GM21529 (cell line): ENCODE measurements around the gene CNTNAP2.

Experiments used
- ATAC-seq: cut with Tn5 transposase; IDR thresholded peaks from one replicate; pipeline ENCODE4 v1.9.1; 2021; ENCODE audit not compliant: unreplicated experiment

CNTNAP2 gene

GRCh38 chr7:147436718-147437117 is 1320.1 kb downstream of the CNTNAP2 start:
- ATAC-seq, result no peak

DNA sequence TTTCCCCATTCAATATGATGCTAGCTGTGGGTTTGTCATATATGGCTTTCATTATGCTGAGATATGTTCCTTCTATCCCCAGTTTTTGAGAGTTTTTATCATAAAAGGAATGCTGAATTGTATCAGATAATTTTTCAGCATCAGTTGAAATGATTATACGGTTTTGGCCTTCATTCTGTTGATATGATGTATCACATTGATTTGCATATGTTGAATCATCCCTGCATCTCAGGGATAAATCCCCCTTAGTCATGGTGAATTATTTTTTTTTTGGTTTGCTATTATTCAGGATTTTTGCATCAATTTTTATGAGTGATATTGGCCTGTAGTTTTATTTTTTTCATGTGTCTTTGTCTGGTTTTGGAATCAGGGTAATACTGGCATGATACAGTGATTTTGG is 1321.6 kb downstream of the CNTNAP2 start:
- ATAC-seq, result no peak

- no peak for ATAC-seq
These were observed 1327.3 kb downstream of the CNTNAP2 start for GRCh38 chr7:147443942-147444341.

DNA sequence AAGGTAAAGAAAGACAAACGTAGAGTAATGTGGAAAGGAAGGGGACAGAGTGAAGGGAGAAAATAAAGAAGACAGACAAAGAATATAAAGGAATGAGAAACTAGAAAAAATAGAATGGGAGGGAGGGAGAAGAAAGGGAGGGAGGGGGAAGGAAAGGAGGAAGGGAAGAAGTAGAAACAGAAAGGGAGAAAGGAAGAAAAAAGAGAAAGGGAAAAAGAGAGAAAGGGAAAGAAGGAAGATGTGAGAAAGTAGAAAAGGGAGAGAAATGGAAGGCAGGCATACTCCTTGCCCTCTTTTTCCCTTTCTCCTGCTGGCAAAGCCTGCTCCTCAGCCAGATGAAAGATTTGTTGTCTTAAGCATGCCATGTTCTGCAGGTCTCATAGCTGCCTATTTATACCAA is 1336.2 kb downstream of the CNTNAP2 start:
- ATAC-seq, result no peak

DNA sequence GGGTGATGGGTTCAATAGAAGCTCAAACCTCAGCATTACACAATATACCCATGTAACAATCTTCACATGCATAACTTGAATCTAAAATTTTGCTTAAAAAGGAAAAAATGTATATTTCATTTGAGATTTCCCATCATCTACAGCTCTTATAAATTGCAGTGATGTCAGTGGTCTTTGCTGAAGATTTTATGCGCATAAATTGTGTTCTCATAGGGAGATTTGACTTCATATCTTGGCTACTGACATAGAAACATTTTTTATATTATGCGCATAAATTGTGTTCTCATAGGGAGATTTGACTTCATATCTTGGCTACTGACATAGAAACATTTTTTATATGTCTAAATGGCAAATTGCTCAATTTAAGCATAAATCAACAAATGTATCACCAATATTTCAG is 1348.6 kb downstream of the CNTNAP2 start:
- ATAC-seq, result no peak

GRCh38 chr7:147472556-147472955 is 1356.0 kb downstream of the CNTNAP2 start:
- no peak for ATAC-seq

DNA sequence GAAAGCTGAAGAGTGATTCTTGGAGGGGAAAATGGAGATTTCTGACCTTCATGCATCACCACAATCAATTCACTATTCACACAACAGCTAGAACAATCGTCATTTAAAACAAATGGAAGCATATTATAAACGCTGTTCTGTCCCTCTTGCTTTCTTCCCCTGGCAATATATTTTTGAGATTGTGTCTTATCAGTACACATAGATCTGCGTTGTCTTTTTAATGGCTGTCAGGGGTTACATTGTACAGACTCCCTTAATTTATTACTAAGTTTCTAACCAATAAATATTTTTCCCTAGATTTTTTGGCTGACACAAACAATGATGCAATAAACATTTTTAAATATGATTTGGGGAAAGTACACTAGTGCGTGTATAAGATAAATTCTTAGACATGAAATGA is 1358.3 kb downstream of the CNTNAP2 start:
- no peak for ATAC-seq

GRCh38 chr7:147477526-147477925 is 1360.9 kb downstream of the CNTNAP2 start:
- ATAC-seq, result no peak

- no peak for ATAC-seq
These were observed 1362.2 kb downstream of the CNTNAP2 start for GRCh38 chr7:147478796-147479195.

- no peak for ATAC-seq
These were observed 1367.2 kb downstream of the CNTNAP2 start for GRCh38 chr7:147483634-147484292.

DNA sequence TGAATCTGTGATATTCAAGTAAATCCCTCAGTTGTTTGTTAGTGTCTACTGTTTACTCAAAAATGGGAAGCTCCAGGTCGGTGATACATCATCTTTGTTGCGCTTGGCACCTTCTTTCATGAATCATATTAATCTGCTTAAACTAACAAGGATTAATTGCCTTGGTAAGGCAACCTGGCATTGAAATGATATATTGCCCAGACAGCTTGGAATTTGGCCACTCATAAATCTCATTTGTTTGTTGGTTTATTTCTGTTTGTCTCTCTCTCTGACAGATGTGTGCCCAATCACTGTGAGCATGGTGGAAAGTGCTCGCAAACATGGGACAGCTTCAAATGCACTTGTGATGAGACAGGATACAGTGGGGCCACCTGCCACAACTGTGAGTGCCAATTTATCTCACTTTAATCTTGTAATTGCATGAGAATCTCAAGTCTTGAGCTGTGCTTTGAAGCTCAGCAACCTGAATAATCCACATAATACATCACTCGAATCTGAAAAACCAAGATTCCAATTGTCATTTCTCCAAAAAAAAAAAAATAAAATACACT is 1369.1 kb downstream of the CNTNAP2 start:
- no peak for ATAC-seq

DNA sequence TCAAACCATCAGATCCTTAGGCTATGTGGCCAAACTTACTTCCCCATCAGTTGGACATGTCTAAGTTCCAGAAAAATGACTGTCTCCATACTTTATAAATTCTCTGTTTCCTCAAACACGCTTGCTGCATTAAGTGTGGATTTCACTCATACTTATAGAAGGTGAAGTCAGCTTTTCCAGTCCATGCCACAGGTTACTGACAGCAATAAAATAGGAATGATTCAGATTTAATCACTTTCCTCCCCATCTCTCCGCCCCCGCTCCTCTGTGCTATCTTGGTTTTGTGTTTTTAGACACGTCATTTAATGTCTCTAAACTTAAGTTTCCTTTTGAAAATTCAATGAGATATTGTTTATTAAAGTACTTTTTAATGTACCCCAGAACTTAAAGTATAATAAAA is 1376.0 kb downstream of the CNTNAP2 start:
- no peak for ATAC-seq

DNA sequence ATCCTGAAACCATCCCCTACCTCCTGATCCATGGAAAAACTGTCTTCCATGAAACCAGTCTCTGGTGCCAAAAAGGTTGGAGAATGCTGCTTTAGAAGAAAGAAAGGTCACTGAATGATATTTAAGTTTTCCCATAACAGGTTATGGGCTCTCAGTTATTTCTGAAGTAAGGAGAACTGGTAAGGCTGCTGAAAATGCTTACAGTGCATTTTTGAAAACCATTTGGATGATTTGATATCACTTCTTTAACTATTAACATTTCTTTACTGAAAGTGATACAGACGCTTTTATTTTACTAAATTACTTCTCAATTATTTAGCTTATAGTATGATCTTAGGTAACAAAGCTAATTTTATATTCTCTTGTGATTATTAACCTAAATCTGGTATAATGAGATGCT is 1379.6 kb downstream of the CNTNAP2 start:
- ATAC-seq, result no peak

DNA sequence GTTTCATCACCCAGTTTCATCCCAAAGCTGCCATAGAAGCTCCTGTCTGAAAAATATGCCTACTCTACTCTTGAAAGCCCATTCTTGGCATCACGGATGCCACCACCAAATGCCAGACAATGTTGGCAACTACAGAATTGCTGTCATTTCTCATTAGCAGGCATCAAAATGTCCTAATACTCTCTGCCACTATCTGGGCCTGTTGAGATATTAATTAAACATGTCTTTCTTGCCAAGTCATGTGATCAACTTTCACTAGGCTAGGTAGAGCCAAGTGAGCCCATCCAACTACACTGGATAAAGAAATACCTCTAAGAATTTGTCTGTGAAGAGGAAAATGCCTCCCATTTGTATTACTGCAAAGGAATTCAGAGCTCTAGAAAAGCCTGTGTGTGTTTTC is 1380.6 kb downstream of the CNTNAP2 start:
- no peak for ATAC-seq

GRCh38 chr7:147498081-147498480 is 1381.5 kb downstream of the CNTNAP2 start:
- ATAC-seq, result no peak

DNA sequence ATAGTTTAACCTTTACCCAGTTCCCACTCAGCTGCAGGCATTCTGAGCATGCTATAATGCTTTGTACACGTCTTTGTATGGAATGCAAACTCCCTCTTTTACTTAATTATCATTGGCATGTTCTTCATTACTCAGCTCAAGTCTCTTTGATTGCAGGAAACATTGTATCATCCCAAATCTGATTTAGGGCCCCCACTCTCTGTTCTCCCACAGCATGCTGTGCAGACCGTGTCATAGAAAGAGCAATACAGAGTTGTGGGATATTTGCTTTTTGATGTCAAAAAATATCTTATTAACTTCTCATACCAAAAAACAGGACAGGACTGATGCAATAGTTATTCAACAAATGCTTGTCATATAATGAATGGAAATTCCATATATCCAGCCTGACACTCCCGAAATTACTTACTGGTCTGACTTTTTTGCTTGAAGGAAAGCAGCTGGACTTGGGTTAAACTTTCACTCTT is 1392.5 kb downstream of the CNTNAP2 start:
- no peak for ATAC-seq

GRCh38 chr7:147509541-147510200 is 1393.1 kb downstream of the CNTNAP2 start:
- no peak for ATAC-seq

DNA sequence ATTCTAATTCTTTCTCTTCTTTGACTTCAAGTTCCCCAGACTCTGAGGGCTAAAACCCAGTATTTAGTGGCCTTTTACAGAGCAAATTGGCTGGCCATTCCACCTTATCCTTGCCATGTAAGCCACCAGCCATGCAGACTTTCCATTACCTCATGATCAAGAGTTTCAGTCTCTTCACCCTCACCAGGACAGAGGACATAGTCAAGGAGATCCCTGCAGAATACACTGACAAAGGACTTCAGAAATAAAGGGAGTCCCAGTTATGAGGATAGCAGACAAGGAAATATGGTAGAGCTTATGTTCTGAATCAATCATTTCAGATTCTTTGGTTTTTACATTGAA is 1393.6 kb downstream of the CNTNAP2 start:
- no peak for ATAC-seq

DNA sequence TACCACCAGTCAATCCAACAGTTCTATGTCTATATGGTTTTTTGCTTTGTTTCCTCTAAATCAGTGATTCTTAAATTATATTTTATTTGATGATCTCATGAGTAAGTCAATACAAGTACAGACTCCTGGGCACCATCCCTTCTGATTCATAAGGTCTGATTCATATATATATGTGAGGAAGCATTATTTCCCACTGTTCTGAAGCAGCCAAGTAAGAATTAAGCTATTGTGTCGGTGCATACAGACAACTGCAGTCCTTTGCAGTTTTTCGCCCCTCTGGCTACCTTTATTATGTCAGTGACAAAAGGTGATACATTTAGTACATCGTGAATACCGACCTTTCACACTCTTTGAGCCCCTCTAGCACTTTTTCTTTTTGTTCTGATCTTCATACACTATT is 1394.3 kb downstream of the CNTNAP2 start:
- no peak for ATAC-seq

DNA sequence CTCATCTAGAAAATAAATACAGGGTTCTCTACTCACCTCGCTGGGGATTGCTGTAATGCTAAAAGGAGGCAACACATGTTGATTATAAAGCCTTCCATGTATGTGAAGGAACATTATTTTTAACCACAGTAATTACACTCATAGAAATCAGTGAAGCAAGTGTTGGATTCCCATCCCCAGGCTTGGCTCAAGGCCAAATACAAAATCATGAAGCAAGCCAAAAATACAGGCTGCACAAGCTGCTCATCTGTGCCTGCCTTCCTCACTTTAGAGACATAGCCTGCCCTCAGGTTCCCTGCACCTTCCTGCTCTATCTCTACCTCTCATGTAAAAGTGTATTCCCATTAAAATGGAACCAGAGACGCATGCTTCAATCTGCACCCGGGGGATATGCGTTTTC is 1396.8 kb downstream of the CNTNAP2 start:
- ATAC-seq, result no peak

DNA sequence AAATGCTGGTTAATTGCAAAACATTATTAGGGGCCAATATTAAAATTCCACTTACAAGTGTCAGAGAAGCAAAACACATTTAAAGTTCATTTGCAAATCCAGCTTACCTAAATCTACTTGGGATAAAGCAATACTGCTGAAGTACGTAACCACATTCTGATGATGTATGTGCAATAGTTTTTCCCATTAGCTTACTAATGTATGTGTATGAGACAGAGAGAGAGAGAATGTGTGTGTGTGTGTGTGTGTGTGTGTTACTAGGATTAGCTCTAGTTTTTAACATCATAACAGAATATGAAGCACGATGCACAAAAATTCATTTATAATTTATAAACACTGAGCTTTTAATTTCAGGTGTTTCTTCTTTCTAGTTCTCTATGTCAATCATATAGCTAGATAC is 1399.8 kb downstream of the CNTNAP2 start:
- ATAC-seq, result no peak

DNA sequence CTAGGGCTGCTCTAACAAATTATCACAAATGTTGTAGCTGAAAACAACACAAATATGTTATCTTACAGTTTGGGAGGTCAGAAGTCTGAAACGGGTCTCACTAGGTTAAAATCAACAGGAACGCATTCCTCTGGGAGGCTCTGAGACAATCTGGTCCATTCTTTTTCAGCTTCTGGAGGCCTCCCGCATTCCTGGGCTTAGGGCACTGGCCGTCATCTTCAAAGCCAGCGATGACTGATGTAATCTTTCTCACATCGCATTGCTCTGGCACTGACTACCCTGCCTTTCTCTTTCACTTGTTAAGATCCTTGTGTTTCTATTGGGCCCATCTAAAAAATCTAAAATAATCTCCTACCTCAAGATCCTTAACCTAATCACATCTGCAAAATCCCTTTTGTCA is 1402.5 kb downstream of the CNTNAP2 start:
- no peak for ATAC-seq

DNA sequence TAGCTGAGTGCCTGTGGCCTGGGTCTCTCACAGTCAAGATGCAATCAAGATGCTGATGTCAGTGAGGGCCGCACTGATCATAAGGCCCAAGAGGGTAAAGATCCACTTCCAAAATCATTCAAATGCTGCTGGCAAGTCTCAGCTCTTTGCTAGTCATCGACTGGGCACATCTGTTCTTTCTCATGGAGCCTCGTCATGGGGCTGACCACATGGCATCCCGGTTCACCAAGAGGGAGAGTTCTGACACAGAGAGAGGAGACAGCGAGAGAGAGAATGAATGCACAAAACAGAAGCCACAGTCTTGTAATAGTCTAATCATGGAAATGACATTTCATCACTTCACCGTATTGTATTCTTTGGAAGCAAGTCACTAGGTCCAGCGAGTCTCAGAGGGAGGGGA is 1406.5 kb downstream of the CNTNAP2 start:
- ATAC-seq, result no peak
